OCI-LY7 (cell line): ENCODE results near the gene GFPT1.

Experiments
- EZH2phosphoT487 ChIP-seq: fragments of 200-600 bp; sonication (generic); IDR thresholded peaks from 2 replicates; pipeline ENCODE4 v1.6.1; 2018; ENCODE audit warnings: low read depth, borderline replicate concordance, mild to moderate bottlenecking, mixed run types, antibody characterized with exemption, low read length, moderate library complexity, mixed read lengths
- TF ChIP-seq, protein P1 (sequence below): fragments of 200-600 bp; sonication (generic); conservative IDR thresholded peaks from 2 replicates; pipeline ENCODE4 v1.5.1; 2014; ENCODE audit warnings: mild to moderate bottlenecking, antibody characterized with exemption, low read length, moderate library complexity, mixed read lengths

DNA sequence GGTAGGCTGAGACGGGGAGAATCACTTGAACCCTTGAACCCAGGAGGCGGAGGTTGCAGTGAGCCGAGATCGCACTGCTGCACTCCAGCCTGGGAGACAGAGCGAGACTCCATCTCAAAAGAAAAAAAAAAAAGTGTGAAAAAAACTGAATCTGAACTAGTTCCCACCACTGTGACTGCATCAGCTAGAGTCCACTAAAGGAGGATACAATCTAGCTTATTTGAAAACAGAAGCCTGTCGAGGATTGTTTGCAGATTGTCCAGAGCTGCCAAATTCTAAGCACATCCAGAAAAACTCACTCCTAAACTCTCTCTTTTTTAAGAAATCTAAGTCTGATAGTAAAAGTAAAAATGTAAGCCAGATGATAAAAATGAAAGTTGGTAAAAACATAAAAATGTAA lies 10.6 kb downstream of the GFPT1 start:
- TF ChIP-seq, protein P1, sequence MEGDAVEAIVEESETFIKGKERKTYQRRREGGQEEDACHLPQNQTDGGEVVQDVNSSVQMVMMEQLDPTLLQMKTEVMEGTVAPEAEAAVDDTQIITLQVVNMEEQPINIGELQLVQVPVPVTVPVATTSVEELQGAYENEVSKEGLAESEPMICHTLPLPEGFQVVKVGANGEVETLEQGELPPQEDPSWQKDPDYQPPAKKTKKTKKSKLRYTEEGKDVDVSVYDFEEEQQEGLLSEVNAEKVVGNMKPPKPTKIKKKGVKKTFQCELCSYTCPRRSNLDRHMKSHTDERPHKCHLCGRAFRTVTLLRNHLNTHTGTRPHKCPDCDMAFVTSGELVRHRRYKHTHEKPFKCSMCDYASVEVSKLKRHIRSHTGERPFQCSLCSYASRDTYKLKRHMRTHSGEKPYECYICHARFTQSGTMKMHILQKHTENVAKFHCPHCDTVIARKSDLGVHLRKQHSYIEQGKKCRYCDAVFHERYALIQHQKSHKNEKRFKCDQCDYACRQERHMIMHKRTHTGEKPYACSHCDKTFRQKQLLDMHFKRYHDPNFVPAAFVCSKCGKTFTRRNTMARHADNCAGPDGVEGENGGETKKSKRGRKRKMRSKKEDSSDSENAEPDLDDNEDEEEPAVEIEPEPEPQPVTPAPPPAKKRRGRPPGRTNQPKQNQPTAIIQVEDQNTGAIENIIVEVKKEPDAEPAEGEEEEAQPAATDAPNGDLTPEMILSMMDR, result no peak
- TF ChIP-seq EZH2phosphoT487, result no peak
